GM10847 (cell line): Measurements from ENCODE around the gene CLMP.

Source experiments
- POLR2A ChIP-seq: IDR thresholded peaks from 2 replicates; pipeline ENCODE4 v1.6.1; 2011; ENCODE audit not compliant: insufficient read length; ENCODE audit errors: extremely low read depth

CLMP gene

GRCh38 chr11:123065621-123066020 lies 129.4 kb downstream of the CLMP start:
- no peak for TF ChIP-seq POLR2A

GRCh38 chr11:123063826-123064657 lies 131.0 kb downstream of the CLMP start:
- TF ChIP-seq POLR2A: no peak

GRCh38 chr11:123062892-123063825 lies 131.9 kb downstream of the CLMP start:
- peak; percentile 12 for TF ChIP-seq POLR2A

- peak; percentile 24 for TF ChIP-seq POLR2A
These were observed 132.7 kb downstream of the CLMP start for GRCh38 chr11:123062158-123062891.

- peak; percentile 95 for TF ChIP-seq POLR2A
These were observed 133.5 kb downstream of the CLMP start, which contains the start of gene HSPA8 for GRCh38 chr11:123061403-123062157. HSPA8 (minus strand) TSS chr11:123062136; CDS start chr11:123061324, 812 bp downstream.

GRCh38 chr11:123060277-123061000 lies 134.6 kb downstream of the CLMP start:
- no peak for TF ChIP-seq POLR2A

GRCh38 chr11:123057661-123058305 lies 137.3 kb downstream of the CLMP start:
- no peak for TF ChIP-seq POLR2A

GRCh38 chr11:123056835-123057491 lies 138.1 kb downstream of the CLMP start:
- TF ChIP-seq POLR2A: peak; percentile 12

- no peak for TF ChIP-seq POLR2A
These were observed 139.7 kb downstream of the CLMP start for GRCh38 chr11:123055191-123055901.

GRCh38 chr11:123054301-123055065 lies 140.6 kb downstream of the CLMP start:
- no peak for TF ChIP-seq POLR2A

- no peak for TF ChIP-seq POLR2A
These were observed 141.9 kb downstream of the CLMP start for GRCh38 chr11:123052901-123053721.
